ENCODE measurements around the gene C2CD3. TPM values are rescaled to one million over a fixed set of nuclear protein-coding genes. Genes with fewer than 3 reads are reported as not detected.

C2CD3 gene
- total and polyA plus RNA-seq, 9 of the 15 experiments (the other 6 are each of a cell fraction or from before 2014, with no cell fraction given): 4.4 to 20.2 (median 15.4) TPM

DNA sequence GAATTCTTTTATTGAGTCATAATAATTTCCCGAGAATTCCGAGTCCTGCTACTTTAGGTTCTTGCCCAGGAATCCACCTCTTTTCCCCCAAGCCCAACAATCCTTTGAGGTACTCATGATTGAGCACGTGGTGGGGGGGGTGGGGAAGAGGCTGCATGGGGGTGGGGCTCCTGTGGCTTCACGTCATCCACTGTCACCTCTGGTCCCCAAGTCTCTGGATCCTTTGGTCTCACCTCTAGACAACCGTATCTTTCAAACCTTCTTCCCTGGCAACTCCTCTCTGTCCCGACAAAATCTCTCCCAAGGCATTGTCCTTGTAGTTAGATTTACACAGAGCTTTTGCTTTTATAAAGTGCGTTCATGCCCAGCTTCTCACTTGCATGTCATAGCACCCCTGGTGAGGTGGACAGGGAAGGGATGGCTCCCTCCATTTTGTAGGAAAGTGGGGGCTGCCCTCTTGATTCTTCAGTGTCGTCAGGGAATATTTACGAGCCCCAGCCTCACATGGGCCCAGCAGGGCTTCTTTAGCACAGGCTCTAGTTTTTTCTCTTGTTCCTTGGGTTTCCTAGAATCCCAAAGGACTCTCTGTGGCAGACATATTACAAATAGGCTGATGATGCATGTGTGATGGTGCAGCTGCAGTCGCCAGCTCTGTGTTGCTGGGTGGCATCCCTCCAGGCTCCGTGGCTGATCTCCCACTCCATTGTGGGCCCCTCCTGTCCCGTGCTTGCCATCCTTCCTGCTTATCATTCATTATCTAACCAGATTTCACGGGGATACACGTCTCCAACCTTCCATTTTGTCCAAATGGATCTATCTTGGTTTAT, 170.3 kb downstream of the C2CD3 start:
- in situ Hi-C loops (cut with MboI) (no loop called here), intact Hi-C loops (cut with micrococcal nuclease) (no loop called here)
- Histone ChIP-seq H3K4me2 (ENCODE audit: insufficient read depth, low read length) (no peak overlapping the region), H3K79me2 (ENCODE audit: control insufficient read depth, insufficient read depth, low read length) (no peaks in the 10 kb centered on the region), H3K27ac (ENCODE audit: extremely low read depth, low read depth, low read length) (no peak overlapping the region), H3K9me3 (replicated peaks; ENCODE audit: control insufficient read depth, insufficient read depth, low read depth, low read length) (no peaks in the 10 kb centered on the region), H3K9ac (ENCODE audit: insufficient read depth in 1 of 2, low read depth in 2 of 2, low read length in 2 of 2) (no peak overlapping the region; a peak in 1 of 4 replicates), H3K4me3 (no peak overlapping the region), H2AFZ (ENCODE audit: low read depth, low read length) (peak overlapping the region; percentile 75; the same call in 1 of the 2 replicates), H4K20me1 (replicated peaks; ENCODE audit: control insufficient read depth, insufficient read depth, low read length) (no peaks in the 10 kb centered on the region), H3K36me3 (ENCODE audit: control insufficient read depth, insufficient read depth, low read length) (no peaks in the 10 kb centered on the region), H3K9me1 (ENCODE audit: control insufficient read depth, insufficient read depth, low read length) (no peaks in the 10 kb centered on the region), H3K4me1 (replicated peaks in 1 of 2; ENCODE audit: control insufficient read depth in 2 of 2, insufficient read depth in 2 of 2, low read length in 2 of 2) (peaks cover 21% of the 10 kb centered on the region in 2 experiments; a peak in 4 of 5 replicates), H3K27me3 (ENCODE audit: control insufficient read depth in 2 of 2, insufficient read depth in 2 of 2, low read length in 2 of 2) (no peaks in the 10 kb centered on the region)
- ChIA-PET CTCF (ENCODE audit: low intra/inter-chr PET ratio) (no interaction called here), POLR2A (interaction anchor here (1.1 kb wide), 1 partner anchor 14 kb away, joined by 4 read pairs; no protein-coding TSS in a partner anchor)
- FAIRE-seq: no peak
- no peak for ATAC-seq
- TF ChIP-seq, protein P1, sequence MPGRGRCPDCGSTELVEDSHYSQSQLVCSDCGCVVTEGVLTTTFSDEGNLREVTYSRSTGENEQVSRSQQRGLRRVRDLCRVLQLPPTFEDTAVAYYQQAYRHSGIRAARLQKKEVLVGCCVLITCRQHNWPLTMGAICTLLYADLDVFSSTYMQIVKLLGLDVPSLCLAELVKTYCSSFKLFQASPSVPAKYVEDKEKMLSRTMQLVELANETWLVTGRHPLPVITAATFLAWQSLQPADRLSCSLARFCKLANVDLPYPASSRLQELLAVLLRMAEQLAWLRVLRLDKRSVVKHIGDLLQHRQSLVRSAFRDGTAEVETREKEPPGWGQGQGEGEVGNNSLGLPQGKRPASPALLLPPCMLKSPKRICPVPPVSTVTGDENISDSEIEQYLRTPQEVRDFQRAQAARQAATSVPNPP (IDR thresholded peaks at IDR 0.05; ENCODE audit: borderline replicate concordance, insufficient read depth, insufficient read length): no peak
- TF ChIP-seq YY1 (IDR thresholded peaks at IDR 0.05; ENCODE audit: borderline replicate concordance in 1 of 3, control insufficient read depth in 1 of 3, extremely low read depth in 1 of 3, insufficient read depth in 3 of 3, insufficient read length in 1 of 3, insufficient replicate concordance in 2 of 3, low read depth in 1 of 3, low read length in 2 of 3): peak in 1 of 3 experiments; percentile 9
- peak in 1 of 4 experiments; percentile 38 for DNase-seq (ENCODE audit: extremely low read depth in 1 of 4, low spot score in 3 of 4)
- 48% methylated on average over 14 of the region's 14 CpGs for WGBS (ENCODE audit: insufficient coverage, low coverage, missing lambda C conversion rate)
- BruUV-seq (replicated peaks): no TSS peak
